SH-SY5Y (cell line): Measurements from ENCODE around the gene PRRC2B.

Experiments used
- GATA2 ChIP-seq: IDR thresholded peaks from 2 replicates; pipeline ENCODE4 v1.6.1; 2011; ENCODE audit warnings: mild to moderate bottlenecking, low read depth, low read length
- GATA3 ChIP-seq: IDR thresholded peaks from 2 replicates; pipeline ENCODE4 v1.6.1; 2011; ENCODE audit warnings: low read depth, mild to moderate bottlenecking, low read length, moderate library complexity

DNA sequence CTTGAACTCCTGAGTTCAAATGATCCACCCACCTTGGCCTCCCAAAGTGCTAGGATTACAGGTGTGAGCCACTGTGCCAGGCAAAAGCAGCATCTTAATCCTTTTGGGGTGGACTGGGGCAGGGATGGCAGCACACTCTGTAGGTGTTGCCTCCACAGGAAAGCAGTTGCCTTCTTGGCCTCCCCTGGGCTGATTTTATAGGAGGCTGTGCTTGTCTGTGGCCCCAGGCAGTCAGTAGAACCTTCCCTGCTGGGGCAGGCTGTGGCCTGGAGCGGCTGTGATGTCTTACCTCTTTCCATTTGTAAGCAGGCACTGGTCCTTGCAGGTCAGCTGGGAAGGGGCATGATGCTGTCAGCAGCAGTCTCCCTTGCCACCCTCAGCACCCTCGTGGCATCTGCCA lies 49.8 kb downstream of the PRRC2B start:
- TF ChIP-seq GATA3 = no peak
- no peak for TF ChIP-seq GATA2
